ENCODE measurements around the gene ZNF346.

The ZNF346 gene

DNA sequence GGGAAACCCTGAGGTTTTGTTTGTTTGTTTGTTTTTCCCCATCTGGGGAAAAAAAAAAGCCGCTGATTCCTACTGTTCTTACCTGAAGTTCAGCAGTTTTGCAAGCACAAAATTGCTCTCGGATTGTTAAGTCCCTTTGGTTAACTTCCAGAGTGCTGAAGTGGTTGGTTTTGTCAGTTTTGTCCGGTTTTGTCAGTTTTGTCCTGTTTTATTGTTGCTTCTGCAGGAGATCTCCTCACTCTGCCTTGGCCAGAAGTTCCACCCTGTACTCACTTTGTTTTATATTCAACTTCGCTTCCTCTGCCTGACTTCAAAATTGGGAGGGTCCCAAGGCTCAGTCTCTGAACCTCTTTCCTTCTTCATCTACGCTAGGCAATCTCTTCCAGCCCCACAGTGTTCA lies 14.4 kb downstream of the ZNF346 start:
- Histone ChIP-seq H3K4me2 (ENCODE audit: low read length) (no peak overlapping the region), H4K91ac (ENCODE audit: low read depth, low read length) (no peak overlapping the region), H2AK5ac (ENCODE audit: low read length) (no peak overlapping the region), H3K9ac (ENCODE audit: low read length) (no peak overlapping the region), H2AFZ (ENCODE audit: insufficient read depth, low read length, poor library complexity) (no peak overlapping the region), H2BK5ac (ENCODE audit: low read depth, low read length, poor library complexity) (no peak overlapping the region), H3K79me2 (ENCODE audit: control insufficient read depth, insufficient read depth, low read length, poor library complexity) (no peaks in the 10 kb centered on the region), H2BK120ac (ENCODE audit: insufficient read depth, low read length, poor library complexity) (no peak overlapping the region), H3K14ac (ENCODE audit: low read length) (no peak overlapping the region), H3K27me3 (ENCODE audit: insufficient read depth, low read length) (no peaks in the 10 kb centered on the region), H3K36me3 (ENCODE audit: control insufficient read depth in 1 of 2, insufficient read depth in 2 of 2, low read length in 2 of 2) (peaks cover 4 to 8% of the 10 kb centered on the region in 2 experiments), H3K9me3 (ENCODE audit: insufficient read depth, low read depth, low read length) (no peaks in the 10 kb centered on the region), H3K27ac (ENCODE audit: low read depth, low read length) (no peak overlapping the region), H3K23ac (ENCODE audit: low read length) (no peak overlapping the region), H3K79me1 (ENCODE audit: low read length) (no peaks in the 10 kb centered on the region), H4K8ac (ENCODE audit: low read depth, low read length) (no peak overlapping the region), H3K18ac (ENCODE audit: low read length) (no peak overlapping the region), H3K4me1 (ENCODE audit: control insufficient read depth in 1 of 2, insufficient read depth in 2 of 2, low read length in 2 of 2) (no peaks in the 10 kb centered on the region), H4K12ac (ENCODE audit: low read depth, low read length) (no peak overlapping the region), H3K4me3 (ENCODE audit: low read depth, low read length) (no peak overlapping the region), H3K4ac (ENCODE audit: low read depth, low read length) (no peak overlapping the region), H2BK12ac (ENCODE audit: low read length) (no peak overlapping the region)
- no peak for DNase-seq
- no CpG with 5 or more reads among the region's 5 CpGs for WGBS (ENCODE audit: extremely low coverage, insufficient coverage, insufficient read length)

- Histone ChIP-seq H3K4me2 (ENCODE audit: low read length) (no peak overlapping the region), H2AFZ (ENCODE audit: insufficient read depth, low read length, poor library complexity) (no peak overlapping the region), H3K79me1 (ENCODE audit: low read length) (no peaks in the 10 kb centered on the region)
These were observed 18.4 kb downstream of the ZNF346 start for GRCh38 chr5:177040814-177041420.

DNA sequence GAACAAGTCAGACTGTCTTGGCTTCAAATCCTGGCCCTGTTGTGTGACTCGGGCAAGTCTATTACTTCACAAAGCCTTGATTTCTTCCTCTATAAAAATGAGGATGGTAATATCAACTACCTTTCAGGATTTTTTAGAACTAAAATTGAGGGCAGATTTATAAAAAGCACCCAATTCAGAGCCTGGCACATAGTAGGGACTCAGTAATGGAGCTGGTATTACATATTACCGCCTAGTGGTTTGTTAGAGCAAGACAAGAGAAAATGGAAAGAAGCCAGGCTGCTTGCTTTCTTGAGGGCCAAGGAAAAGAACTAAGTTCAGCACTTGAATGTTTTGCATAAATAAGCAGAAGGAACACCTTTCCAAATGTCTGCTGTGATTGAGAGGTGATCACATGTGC lies 19.4 kb downstream of the ZNF346 start:
- no peaks in the 10 kb centered on the region for H3K79me1 ChIP-seq (ENCODE audit: low read length)
- H3K27ac ChIP-seq (ENCODE audit: low read depth, low read length), result no peak overlapping the region
- no peak overlapping the region for H3K14ac ChIP-seq (ENCODE audit: low read length)
- H3K23ac ChIP-seq (ENCODE audit: low read length), result no peak overlapping the region
- no peak overlapping the region for H4K8ac ChIP-seq (ENCODE audit: low read depth, low read length)
- H2AK5ac ChIP-seq (ENCODE audit: low read length), result no peak overlapping the region
- no peak overlapping the region for H2BK5ac ChIP-seq (ENCODE audit: low read depth, low read length, poor library complexity)
- H2BK12ac ChIP-seq (ENCODE audit: low read length), result no peak overlapping the region
- no peak overlapping the region for H4K12ac ChIP-seq (ENCODE audit: low read depth, low read length)
- H3K9ac ChIP-seq (ENCODE audit: low read length), result no peak overlapping the region
- H2BK120ac ChIP-seq (ENCODE audit: insufficient read depth, low read length, poor library complexity), result no peak overlapping the region
- no peak for DNase-seq
- H3K27me3 ChIP-seq (ENCODE audit: insufficient read depth, low read length), result no peaks in the 10 kb centered on the region
- no peaks in the 10 kb centered on the region for H3K79me2 ChIP-seq (ENCODE audit: control insufficient read depth, insufficient read depth, low read length, poor library complexity)
- H3K18ac ChIP-seq (ENCODE audit: low read length), result no peak overlapping the region
- no peak overlapping the region for H4K91ac ChIP-seq (ENCODE audit: low read depth, low read length)
- H3K4me2 ChIP-seq (ENCODE audit: low read length), result no peak overlapping the region
- peaks cover 5 to 21% of the 10 kb centered on the region in 2 experiments for H3K36me3 ChIP-seq (ENCODE audit: control insufficient read depth in 1 of 2, insufficient read depth in 2 of 2, low read length in 2 of 2)
- no peak overlapping the region for H3K4me3 ChIP-seq (ENCODE audit: low read depth, low read length)
- H3K9me3 ChIP-seq (ENCODE audit: insufficient read depth, low read depth, low read length), result no peaks in the 10 kb centered on the region
- H3K4me1 ChIP-seq (ENCODE audit: control insufficient read depth in 1 of 2, insufficient read depth in 2 of 2, low read length in 2 of 2), result no peaks in the 10 kb centered on the region
- WGBS (ENCODE audit: extremely low coverage, insufficient coverage, insufficient read length), result no CpG with 5 or more reads among the region's 2 CpGs
- no peak overlapping the region for H3K4ac ChIP-seq (ENCODE audit: low read depth, low read length)
- no peak overlapping the region for H2AFZ ChIP-seq (ENCODE audit: insufficient read depth, low read length, poor library complexity)

More at GRCh38 chr5:177040814-177041420, 18.4 kb downstream of the ZNF346 start:
- WGBS (ENCODE audit: extremely low coverage, insufficient coverage, insufficient read length), result no CpG with 5 or more reads among the region's 3 CpGs
- H3K4ac ChIP-seq (ENCODE audit: low read depth, low read length), result no peak overlapping the region
- H2AK5ac ChIP-seq (ENCODE audit: low read length), result no peak overlapping the region
- no peak overlapping the region for H4K8ac ChIP-seq (ENCODE audit: low read depth, low read length)
- H4K12ac ChIP-seq (ENCODE audit: low read depth, low read length), result no peak overlapping the region
- no peak overlapping the region for H4K91ac ChIP-seq (ENCODE audit: low read depth, low read length)
- no peak overlapping the region for H3K27ac ChIP-seq (ENCODE audit: low read depth, low read length)
- H3K9me3 ChIP-seq (ENCODE audit: insufficient read depth, low read depth, low read length), result no peaks in the 10 kb centered on the region
- no peak for DNase-seq
- peaks cover 5 to 21% of the 10 kb centered on the region in 2 experiments for H3K36me3 ChIP-seq (ENCODE audit: control insufficient read depth in 1 of 2, insufficient read depth in 2 of 2, low read length in 2 of 2)
- H2BK120ac ChIP-seq (ENCODE audit: insufficient read depth, low read length, poor library complexity), result no peak overlapping the region
- H3K4me1 ChIP-seq (ENCODE audit: control insufficient read depth in 1 of 2, insufficient read depth in 2 of 2, low read length in 2 of 2), result no peaks in the 10 kb centered on the region
- no peak overlapping the region for H3K14ac ChIP-seq (ENCODE audit: low read length)
- no peak overlapping the region for H3K9ac ChIP-seq (ENCODE audit: low read length)
- no peaks in the 10 kb centered on the region for H3K27me3 ChIP-seq (ENCODE audit: insufficient read depth, low read length)
- H3K18ac ChIP-seq (ENCODE audit: low read length), result no peak overlapping the region
- H2BK12ac ChIP-seq (ENCODE audit: low read length), result no peak overlapping the region
- H3K23ac ChIP-seq (ENCODE audit: low read length), result peak overlapping the region; percentile 56
- no peaks in the 10 kb centered on the region for H3K79me2 ChIP-seq (ENCODE audit: control insufficient read depth, insufficient read depth, low read length, poor library complexity)
- no peak overlapping the region for H2BK5ac ChIP-seq (ENCODE audit: low read depth, low read length, poor library complexity)
- no peak overlapping the region for H3K4me3 ChIP-seq (ENCODE audit: low read depth, low read length)

DNA sequence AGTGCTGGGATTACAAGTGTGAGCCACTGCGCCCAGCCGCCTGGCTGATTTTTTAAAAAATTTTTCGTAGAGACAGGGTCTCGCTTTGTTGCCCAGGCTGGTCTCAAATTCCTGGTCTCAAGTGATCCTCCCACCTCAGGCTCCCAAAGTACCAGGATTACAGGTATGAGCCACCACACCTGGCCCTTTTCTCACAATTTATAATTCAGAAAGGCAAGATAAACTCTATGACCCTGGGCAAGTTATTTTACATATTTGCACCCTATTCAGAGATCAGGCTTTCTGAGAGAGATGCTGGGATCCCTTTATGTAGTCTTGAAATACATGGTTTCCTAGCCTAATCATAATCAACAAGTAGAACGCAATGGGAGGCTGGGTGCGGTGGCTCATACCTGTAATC lies 20.6 kb downstream of the ZNF346 start:
- Histone ChIP-seq H3K27me3 (ENCODE audit: insufficient read depth, low read length) (no peaks in the 10 kb centered on the region), H4K12ac (ENCODE audit: low read depth, low read length) (no peak overlapping the region), H3K27ac (ENCODE audit: low read depth, low read length) (no peak overlapping the region), H3K36me3 (ENCODE audit: control insufficient read depth in 1 of 2, insufficient read depth in 2 of 2, low read length in 2 of 2) (peaks cover 5 to 24% of the 10 kb centered on the region in 2 experiments), H3K4ac (ENCODE audit: low read depth, low read length) (no peak overlapping the region), H3K4me3 (ENCODE audit: low read depth, low read length) (no peak overlapping the region), H3K23ac (ENCODE audit: low read length) (no peak overlapping the region), H2AK5ac (ENCODE audit: low read length) (no peak overlapping the region), H3K79me2 (ENCODE audit: control insufficient read depth, insufficient read depth, low read length, poor library complexity) (no peaks in the 10 kb centered on the region), H3K4me1 (ENCODE audit: control insufficient read depth in 1 of 2, insufficient read depth in 2 of 2, low read length in 2 of 2) (no peaks in the 10 kb centered on the region), H2BK120ac (ENCODE audit: insufficient read depth, low read length, poor library complexity) (no peak overlapping the region), H2AFZ (ENCODE audit: insufficient read depth, low read length, poor library complexity) (no peak overlapping the region), H3K4me2 (ENCODE audit: low read length) (no peak overlapping the region), H3K14ac (ENCODE audit: low read length) (no peak overlapping the region), H3K9ac (ENCODE audit: low read length) (no peak overlapping the region), H3K79me1 (ENCODE audit: low read length) (no peaks in the 10 kb centered on the region), H4K91ac (ENCODE audit: low read depth, low read length) (no peak overlapping the region), H2BK12ac (ENCODE audit: low read length) (no peak overlapping the region), H4K8ac (ENCODE audit: low read depth, low read length) (no peak overlapping the region), H3K9me3 (ENCODE audit: insufficient read depth, low read depth, low read length) (no peaks in the 10 kb centered on the region), H3K18ac (ENCODE audit: low read length) (no peak overlapping the region), H2BK5ac (ENCODE audit: low read depth, low read length, poor library complexity) (no peak overlapping the region)
- DNase-seq, result no peak
- no CpG with 5 or more reads among the region's 6 CpGs for WGBS (ENCODE audit: extremely low coverage, insufficient coverage, insufficient read length)

Data from trophoblast cell (in vitro differentiated cells and primary cell).